ENCODE results near the gene DOC2B. TPM values are rescaled to one million over a fixed set of nuclear protein-coding genes. Genes with fewer than 3 reads are reported as not detected.
"Not testable (repeated sequence)": the region's sequence is repeated elsewhere in the genome, so short reads cannot be mapped to it uniquely, and the experiment has no call there.

The DOC2B gene
- total RNA-seq, 1 donor from 2014 or later = 0.11 TPM

DNA sequence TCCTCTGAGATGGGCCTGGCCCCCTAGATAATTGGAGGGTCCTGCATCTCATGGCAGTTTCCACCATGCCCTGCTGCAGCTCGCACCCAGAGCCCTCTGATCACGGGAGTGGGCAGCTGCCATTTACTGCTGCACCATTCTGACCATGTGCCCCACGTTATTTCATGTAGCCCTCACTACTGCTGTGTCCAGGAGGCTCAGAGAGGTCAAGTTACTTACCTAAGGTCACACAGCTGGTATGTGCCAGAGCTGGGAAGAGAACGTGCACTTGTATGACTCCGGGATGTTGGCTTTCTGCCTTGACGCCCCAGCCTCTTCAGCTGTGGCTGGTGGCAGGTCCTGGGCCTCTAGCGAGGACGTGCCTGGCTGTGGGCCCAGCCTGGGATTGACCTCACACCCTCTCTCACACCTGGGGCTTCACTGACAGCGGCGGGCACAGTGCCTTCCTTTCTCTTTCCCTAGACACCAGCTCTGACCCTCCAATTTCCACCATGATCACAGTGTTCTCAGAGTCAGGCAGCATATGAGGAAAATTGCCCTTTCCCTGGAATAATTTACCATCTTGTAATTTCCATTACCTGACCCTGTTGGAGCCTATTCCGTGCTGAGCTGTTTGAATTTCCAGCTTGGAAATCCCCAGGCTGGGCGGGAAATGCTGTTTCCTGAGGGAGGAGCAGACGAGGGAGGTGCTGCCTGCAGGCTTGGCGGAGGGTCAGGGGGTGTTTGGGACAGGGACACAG, 18.5 kb upstream of the DOC2B start:
- no peak overlapping the region for H3K27ac ChIP-seq (ENCODE audit: low read depth, low read length)
- peaks cover 9% of the 10 kb centered on the region for H3K4me1 Mint-ChIP-seq (ENCODE audit: low read depth, unreplicated experiment)
- TF ChIP-seq EZH2 (IDR thresholded peaks at IDR 0.05; ENCODE audit: insufficient read depth, low read length) = no peak
- TF ChIP-seq, protein P1, sequence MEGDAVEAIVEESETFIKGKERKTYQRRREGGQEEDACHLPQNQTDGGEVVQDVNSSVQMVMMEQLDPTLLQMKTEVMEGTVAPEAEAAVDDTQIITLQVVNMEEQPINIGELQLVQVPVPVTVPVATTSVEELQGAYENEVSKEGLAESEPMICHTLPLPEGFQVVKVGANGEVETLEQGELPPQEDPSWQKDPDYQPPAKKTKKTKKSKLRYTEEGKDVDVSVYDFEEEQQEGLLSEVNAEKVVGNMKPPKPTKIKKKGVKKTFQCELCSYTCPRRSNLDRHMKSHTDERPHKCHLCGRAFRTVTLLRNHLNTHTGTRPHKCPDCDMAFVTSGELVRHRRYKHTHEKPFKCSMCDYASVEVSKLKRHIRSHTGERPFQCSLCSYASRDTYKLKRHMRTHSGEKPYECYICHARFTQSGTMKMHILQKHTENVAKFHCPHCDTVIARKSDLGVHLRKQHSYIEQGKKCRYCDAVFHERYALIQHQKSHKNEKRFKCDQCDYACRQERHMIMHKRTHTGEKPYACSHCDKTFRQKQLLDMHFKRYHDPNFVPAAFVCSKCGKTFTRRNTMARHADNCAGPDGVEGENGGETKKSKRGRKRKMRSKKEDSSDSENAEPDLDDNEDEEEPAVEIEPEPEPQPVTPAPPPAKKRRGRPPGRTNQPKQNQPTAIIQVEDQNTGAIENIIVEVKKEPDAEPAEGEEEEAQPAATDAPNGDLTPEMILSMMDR (IDR thresholded peaks at IDR 0.05; ENCODE audit: insufficient read depth, low read depth, low read length) = no peak
- H3K9me3 ChIP-seq (ENCODE audit: insufficient read depth, low read depth, low read length) = no peaks in the 10 kb centered on the region
- H3K36me3 Mint-ChIP-seq (ENCODE audit: low read depth, unreplicated experiment) = no peaks in the 10 kb centered on the region
- H3K9ac ChIP-seq (ENCODE audit: low read length) = no peak overlapping the region
- no peaks in the 10 kb centered on the region for H3K4me1 ChIP-seq (ENCODE audit: insufficient read depth, low read length)
- no peaks in the 10 kb centered on the region for H3K9me3 Mint-ChIP-seq (ENCODE audit: unreplicated experiment)
- no peak overlapping the region for H3K4me3 ChIP-seq (ENCODE audit: insufficient read depth, low read depth, low read length)
- peaks cover 25% of the 10 kb centered on the region for H3K27me3 Mint-ChIP-seq (ENCODE audit: low read depth, unreplicated experiment)
- no peak for FAIRE-seq
- DNase-seq (ENCODE audit: low read depth) = no peak
- no peak overlapping the region for H3K4me3 Mint-ChIP-seq (ENCODE audit: unreplicated experiment)
- no peak overlapping the region for H2AFZ ChIP-seq (ENCODE audit: low read depth, low read length)
- no peaks in the 10 kb centered on the region for H4K20me1 ChIP-seq (ENCODE audit: insufficient read depth, low read length)
- H3K27me3 ChIP-seq (ENCODE audit: insufficient read depth, low read length) = peaks cover 13% of the 10 kb centered on the region
- no peak overlapping the region for H3K4me2 ChIP-seq (ENCODE audit: low read length)
- H3K36me3 ChIP-seq (ENCODE audit: insufficient read depth, low read length) = no peaks in the 10 kb centered on the region
- H3K79me2 ChIP-seq (ENCODE audit: insufficient read depth, low read length) = no peaks in the 10 kb centered on the region
- H3K27ac Mint-ChIP-seq (ENCODE audit: unreplicated experiment) = no peak overlapping the region

DNA sequence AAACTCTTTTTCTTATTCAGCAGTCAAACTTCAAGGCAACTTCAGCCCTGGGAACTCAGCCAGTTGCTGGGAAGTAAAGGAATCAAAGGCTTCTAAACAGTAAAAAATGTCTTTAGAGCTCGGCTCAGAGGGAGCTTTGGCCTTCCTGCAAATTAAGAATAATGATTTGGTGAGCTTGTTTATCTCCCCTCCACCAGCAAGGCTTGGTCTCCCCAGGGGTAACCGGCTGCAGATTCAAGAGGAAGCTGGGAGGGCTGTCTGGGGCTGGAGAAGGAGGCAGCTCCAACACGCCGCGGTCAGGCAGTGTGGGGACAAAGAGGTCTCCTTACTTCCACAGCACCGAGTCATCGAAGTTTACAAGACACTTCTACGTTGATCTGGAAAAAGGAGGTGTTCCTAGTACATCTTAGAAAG, 17.7 kb upstream of the DOC2B start:
- H3K27me3 Mint-ChIP-seq (ENCODE audit: low read depth, unreplicated experiment) = peaks cover 25% of the 10 kb centered on the region
- no peak overlapping the region for H3K9ac ChIP-seq (ENCODE audit: low read length)
- TF ChIP-seq, protein P1 (IDR thresholded peaks at IDR 0.05; ENCODE audit: insufficient read depth, low read depth, low read length) = no peak
- TF ChIP-seq EZH2 (IDR thresholded peaks at IDR 0.05; ENCODE audit: insufficient read depth, low read length) = no peak
- no peak overlapping the region for H3K27ac Mint-ChIP-seq (ENCODE audit: unreplicated experiment)
- no peaks in the 10 kb centered on the region for H3K36me3 ChIP-seq (ENCODE audit: insufficient read depth, low read length)
- no peak overlapping the region for H3K4me3 Mint-ChIP-seq (ENCODE audit: unreplicated experiment)
- no peaks in the 10 kb centered on the region for H4K20me1 ChIP-seq (ENCODE audit: insufficient read depth, low read length)
- H3K9me3 ChIP-seq (ENCODE audit: insufficient read depth, low read depth, low read length) = no peaks in the 10 kb centered on the region
- H3K4me2 ChIP-seq (ENCODE audit: low read length) = no peak overlapping the region
- no peak overlapping the region for H2AFZ ChIP-seq (ENCODE audit: low read depth, low read length)
- H3K27me3 ChIP-seq (ENCODE audit: insufficient read depth, low read length) = peaks cover 13% of the 10 kb centered on the region
- H3K4me1 Mint-ChIP-seq (ENCODE audit: low read depth, unreplicated experiment) = peaks cover 9% of the 10 kb centered on the region
- no peak overlapping the region for H3K27ac ChIP-seq (ENCODE audit: low read depth, low read length)
- no peak overlapping the region for H3K4me3 ChIP-seq (ENCODE audit: insufficient read depth, low read depth, low read length)
- FAIRE-seq (no peak), DNase-seq (ENCODE audit: low read depth) (peak; percentile 16)
- H3K79me2 ChIP-seq (ENCODE audit: insufficient read depth, low read length) = no peaks in the 10 kb centered on the region
- no peaks in the 10 kb centered on the region for H3K9me3 Mint-ChIP-seq (ENCODE audit: unreplicated experiment)
- no peaks in the 10 kb centered on the region for H3K36me3 Mint-ChIP-seq (ENCODE audit: low read depth, unreplicated experiment)
- no peaks in the 10 kb centered on the region for H3K4me1 ChIP-seq (ENCODE audit: insufficient read depth, low read length)

DNA sequence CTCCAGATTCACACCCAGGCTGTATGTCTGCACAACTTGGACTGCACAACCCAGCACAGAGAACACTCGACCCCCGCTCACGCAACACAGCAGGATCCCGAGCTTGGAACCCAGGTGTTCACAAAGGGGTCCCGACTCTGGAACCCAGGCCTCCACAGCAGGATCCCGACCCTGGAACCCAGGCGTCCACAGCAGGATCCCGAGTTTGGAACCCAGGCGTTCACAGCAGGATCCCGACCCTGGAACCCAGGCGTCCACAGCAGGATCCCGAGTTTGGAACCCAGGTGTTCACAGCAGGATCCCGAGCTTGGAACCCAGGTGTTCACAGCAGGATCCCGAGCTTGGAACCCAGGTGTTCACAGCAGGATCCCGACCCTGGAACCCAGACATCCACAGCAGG, 16.8 kb upstream of the DOC2B start:
- H3K4me3 ChIP-seq (ENCODE audit: insufficient read depth, low read depth, low read length); FAIRE-seq; H3K9me3 Mint-ChIP-seq (ENCODE audit: unreplicated experiment); H4K20me1 ChIP-seq (ENCODE audit: insufficient read depth, low read length); DNase-seq (ENCODE audit: low read depth); H2AFZ ChIP-seq (ENCODE audit: low read depth, low read length); H3K79me2 ChIP-seq (ENCODE audit: insufficient read depth, low read length); H3K36me3 ChIP-seq (ENCODE audit: insufficient read depth, low read length); H3K4me2 ChIP-seq (ENCODE audit: low read length); H3K4me3 Mint-ChIP-seq (ENCODE audit: unreplicated experiment); H3K27ac ChIP-seq (ENCODE audit: low read depth, low read length); H3K9me3 ChIP-seq (ENCODE audit: insufficient read depth, low read depth, low read length); H3K4me1 Mint-ChIP-seq (ENCODE audit: low read depth, unreplicated experiment); H3K4me1 ChIP-seq (ENCODE audit: insufficient read depth, low read length); H3K36me3 Mint-ChIP-seq (ENCODE audit: low read depth, unreplicated experiment); H3K27ac Mint-ChIP-seq (ENCODE audit: unreplicated experiment); H3K9ac ChIP-seq (ENCODE audit: low read length): not testable (repeated sequence)
- peaks cover 22% of the 10 kb centered on the region for H3K27me3 Mint-ChIP-seq (ENCODE audit: low read depth, unreplicated experiment)
- H3K27me3 ChIP-seq (ENCODE audit: insufficient read depth, low read length) = peaks cover 13% of the 10 kb centered on the region

All from astrocyte (in vitro differentiated cells and primary cell).